ENCODE results near the gene CYP27C1.

CYP27C1 gene

DNA sequence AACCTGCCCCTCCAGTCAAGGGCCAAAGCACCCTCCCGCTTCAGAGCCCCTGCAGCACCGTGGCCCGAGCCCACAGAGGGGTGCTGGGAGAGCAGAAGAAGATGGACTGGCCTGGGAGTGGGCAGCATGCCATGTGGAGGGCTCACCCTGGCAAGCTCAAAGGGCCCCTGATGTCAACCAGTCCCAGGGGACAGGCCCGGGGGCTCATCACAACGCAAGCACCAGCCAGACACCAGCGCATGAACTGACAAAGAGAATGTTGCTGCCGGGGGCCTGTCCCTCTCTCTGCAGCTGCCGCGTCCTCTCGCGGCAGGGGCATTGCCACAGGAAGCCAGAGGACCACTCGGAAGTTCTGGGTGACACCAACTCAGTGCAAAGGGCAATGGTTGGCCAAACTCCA, 82.9 kb downstream of the CYP27C1 start:
- Mint-ChIP-seq H3K27me3 (no peaks in the 10 kb centered on the region), H3K4me3 (no peak overlapping the region), H3K36me3 (no peaks in the 10 kb centered on the region), H3K4me1 (peaks cover 17 to 34% of the 10 kb centered on the region in 2 donors), H3K9me3 (peaks cover 0 to 3% of the 10 kb centered on the region in 2 donors), H3K27ac (no peak overlapping the region)
- no peak for ATAC-seq (replicated peaks)
- DNase-seq: no peak

DNA sequence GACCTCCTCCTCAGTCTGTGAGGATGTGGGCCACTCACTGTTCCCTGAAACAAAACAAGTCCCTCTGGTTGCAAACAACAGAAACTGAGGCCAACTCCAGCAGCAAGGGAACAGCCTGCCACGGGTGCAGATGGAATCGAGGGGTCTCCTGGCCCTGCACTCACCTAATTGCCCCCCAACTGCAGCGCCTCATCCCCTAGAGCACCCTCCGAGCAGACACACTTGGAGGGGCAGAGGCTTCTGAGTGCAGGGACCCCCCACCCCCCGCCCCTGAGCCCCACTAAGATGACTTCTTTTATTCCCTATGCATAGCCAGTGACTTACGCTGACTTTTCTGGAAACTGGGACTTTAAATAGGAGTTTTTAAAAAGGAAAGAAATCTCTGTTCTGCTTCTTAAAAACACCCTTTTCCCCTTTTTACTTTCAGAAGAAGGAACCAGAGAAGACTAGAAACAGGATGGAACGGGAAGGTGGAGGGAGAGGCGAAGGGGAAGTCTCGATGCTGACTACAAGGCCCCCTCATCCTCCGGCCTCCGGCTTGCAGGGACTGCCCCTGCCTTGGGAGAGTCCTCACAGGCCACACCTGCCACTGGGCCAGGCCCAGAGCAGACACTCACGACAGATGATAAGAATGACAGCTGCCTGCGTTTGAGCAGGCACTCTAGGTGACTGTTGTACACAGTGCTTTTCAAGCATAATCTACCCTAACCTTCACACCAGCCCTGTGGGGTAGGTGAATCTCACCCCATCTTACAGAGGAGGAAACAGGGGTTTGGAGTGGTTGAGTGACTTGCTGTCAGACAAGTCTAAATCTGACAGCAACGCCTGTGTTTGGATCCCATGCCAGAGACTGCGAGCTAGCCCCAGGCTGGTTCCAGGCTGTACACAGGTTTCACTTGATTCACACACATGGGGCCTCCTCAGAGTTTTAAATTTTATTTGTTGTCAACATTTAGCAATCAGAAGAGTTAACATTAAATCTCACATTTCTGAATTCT, 85.0 kb downstream of the CYP27C1 start:
- peaks cover 0 to 3% of the 10 kb centered on the region in 2 donors for H3K9me3 Mint-ChIP-seq
- H3K4me1 Mint-ChIP-seq: peaks cover 13 to 27% of the 10 kb centered on the region in 2 donors
- no peaks in the 10 kb centered on the region for H3K36me3 Mint-ChIP-seq
- DNase-seq (peak; percentile 16), ATAC-seq (replicated peaks) (peak; percentile 91 to 92)
- H3K27me3 Mint-ChIP-seq: no peaks in the 10 kb centered on the region
- no peak overlapping the region for H3K27ac Mint-ChIP-seq
- H3K4me3 Mint-ChIP-seq: no peak overlapping the region

DNA sequence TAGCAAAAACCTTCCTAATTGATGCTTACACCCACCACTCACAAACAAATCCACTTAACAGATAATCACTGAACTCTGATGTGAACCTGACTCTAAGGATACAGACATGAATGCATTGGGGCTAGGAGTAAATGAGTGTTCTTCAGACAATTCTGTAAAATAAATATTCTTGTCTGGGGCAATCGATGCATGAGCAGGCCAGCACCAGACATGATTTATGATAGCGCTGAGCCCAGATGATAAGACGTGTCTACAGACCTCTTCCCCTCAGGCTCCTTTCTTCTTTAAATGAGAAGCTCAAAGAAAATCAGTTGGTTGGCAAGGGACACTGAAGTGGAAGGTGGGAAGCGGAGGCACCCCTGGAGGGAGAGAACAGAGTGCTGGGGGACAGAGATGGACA, 85.9 kb downstream of the CYP27C1 start:
- Mint-ChIP-seq H3K4me3 (no peak overlapping the region), H3K27me3 (no peaks in the 10 kb centered on the region), H3K27ac (peak overlapping the region; percentile 26), H3K36me3 (no peaks in the 10 kb centered on the region), H3K9me3 (no peaks in the 10 kb centered on the region), H3K4me1 (peaks cover 7 to 19% of the 10 kb centered on the region in 2 donors)
- no peak for ATAC-seq (replicated peaks)
- no peak for DNase-seq

Measured in stimulated activated naive B cell treated with anti-CD40 and anti-IgM and Interleukin-4, amounts not matched to agents 10 μg/mL and 1 μg/mL and 100 μg/mL, for 72 hours (primary cell).